Measurements from ENCODE around the gene SOS2.
A peak's percentile ranks its signal among the peaks of the same experiment; 100 is the strongest.

The SOS2 gene

GRCh38 chr14:50242566-50243310 is 11.4 kb upstream of the SOS2 start:
- no peak overlapping the region for H3K4me3 ChIP-seq (ENCODE audit: low read depth, low read length)
- DNase-seq (ENCODE audit: low read depth, low spot score), result no peak
- in situ Hi-C loops (cut with HindIII; ENCODE audit: low sequenced_read_pairs), result no loop called here
- TF ChIP-seq CTCF (IDR thresholded peaks at IDR 0.05; ENCODE audit: low read depth, low read length), result no peak

- no peak for DNase-seq (ENCODE audit: low read depth, low spot score)
- in situ Hi-C loops (cut with HindIII; ENCODE audit: low sequenced_read_pairs), result no loop called here
These were observed 10.7 kb upstream of the SOS2 start for GRCh38 chr14:50242096-50242495.

GRCh38 chr14:50237427-50237826 is 6.0 kb upstream of the SOS2 start:
- no peak for TF ChIP-seq CTCF (IDR thresholded peaks at IDR 0.05; ENCODE audit: low read depth, low read length)
- H3K4me3 ChIP-seq (ENCODE audit: low read depth, low read length), result no peak overlapping the region
- DNase-seq (ENCODE audit: low read depth, low spot score), result no peak
- in situ Hi-C loops (cut with HindIII; ENCODE audit: low sequenced_read_pairs), result no loop called here

More at GRCh38 chr14:50242096-50242495, 10.7 kb upstream of the SOS2 start:
- H3K4me3 ChIP-seq (ENCODE audit: low read depth, low read length), result no peak overlapping the region
- no peak for TF ChIP-seq CTCF (IDR thresholded peaks at IDR 0.05; ENCODE audit: low read depth, low read length)

GRCh38 chr14:50233951-50234250 is 2.5 kb upstream of the SOS2 start:
- TF ChIP-seq CTCF (IDR thresholded peaks at IDR 0.05; ENCODE audit: low read depth, low read length), result no peak
- DNase-seq (ENCODE audit: low read depth, low spot score), result no peak
- in situ Hi-C loops (cut with HindIII; ENCODE audit: low sequenced_read_pairs), result no loop called here
- H3K4me3 ChIP-seq (ENCODE audit: low read depth, low read length), result no peak overlapping the region

- TF ChIP-seq CTCF (IDR thresholded peaks at IDR 0.05; ENCODE audit: low read depth, low read length), result no peak
- in situ Hi-C loops (cut with HindIII; ENCODE audit: low sequenced_read_pairs), result no loop called here
- no peak for DNase-seq (ENCODE audit: low read depth, low spot score)
- H3K4me3 ChIP-seq (ENCODE audit: low read depth, low read length), result no peak overlapping the region
These were observed 2.0 kb upstream of the SOS2 start for GRCh38 chr14:50233166-50233950.

GRCh38 chr14:50232276-50232642 is 881 bp upstream of the SOS2 start:
- no peak for TF ChIP-seq CTCF (IDR thresholded peaks at IDR 0.05; ENCODE audit: low read depth, low read length)
- no peak for DNase-seq (ENCODE audit: low read depth, low spot score)
- H3K4me3 ChIP-seq (ENCODE audit: low read depth, low read length), result peak overlapping the region; percentile 85
- in situ Hi-C loops (cut with HindIII; ENCODE audit: low sequenced_read_pairs), result no loop called here
